KMS-11 (cell line): ENCODE data around the gene ELANE.

ENCODE experiments used
- H2AFZ ChIP-seq: fragments of 200-600 bp; sonication (generic); 2 replicates; pipeline ENCODE4 v1.6.1; 2016; ENCODE audit warnings: antibody characterized with exemption, mixed run types, low read depth
- H3K27ac ChIP-seq: fragments of 200-600 bp; sonication (generic); 2 replicates; pipeline ENCODE4 v1.6.1; 2016; ENCODE audit warnings: mild to moderate bottlenecking, mixed run types
- H3K27me3 ChIP-seq: fragments of 200-600 bp; sonication (generic); 2 replicates; pipeline ENCODE4 v1.6.1; 2017; ENCODE audit warnings: mild to moderate bottlenecking, low read depth, mixed run types, moderate library complexity; ENCODE audit not compliant: insufficient read depth
- H3K36me3 ChIP-seq: fragments of 200-600 bp; sonication (generic); 2 replicates; pipeline ENCODE4 v1.6.1; 2017; ENCODE audit warnings: mild to moderate bottlenecking, mixed run types; ENCODE audit not compliant: insufficient read depth
- H3K4me1 ChIP-seq: fragments of 200-600 bp; sonication (generic); 2 replicates; pipeline ENCODE4 v1.6.1; 2016; ENCODE audit warnings: mild to moderate bottlenecking, low read depth, mixed run types; ENCODE audit not compliant: poor library complexity, severe bottlenecking
- H3K4me2 ChIP-seq: fragments of 200-600 bp; sonication (generic); 2 replicates; pipeline ENCODE4 v1.7.0; 2016; ENCODE audit warnings: mild to moderate bottlenecking, mixed run types
- H3K4me3 ChIP-seq: fragments of 200-600 bp; sonication (generic); IDR thresholded peaks from 2 replicates; pipeline ENCODE4 v1.6.1; 2017; ENCODE audit warnings: low read depth, low read length, mixed read lengths; ENCODE audit not compliant: insufficient read depth
- H3K79me2 ChIP-seq: fragments of 200-600 bp; sonication (generic); 2 replicates; pipeline ENCODE4 v1.6.1; 2016; ENCODE audit warnings: low read depth, mixed run types; ENCODE audit not compliant: insufficient read depth
- H3K9ac ChIP-seq: fragments of 200-600 bp; sonication (generic); 2 replicates; pipeline ENCODE4 v1.6.1; 2016; ENCODE audit warnings: mild to moderate bottlenecking, mixed run types
- H4K20me1 ChIP-seq: fragments of 200-600 bp; sonication (generic); 2 replicates; pipeline ENCODE4 v1.6.1; 2016; ENCODE audit warnings: mild to moderate bottlenecking, mixed run types; ENCODE audit not compliant: insufficient read depth
- TF ChIP-seq, protein P1 (sequence below): fragments of 200-600 bp; sonication (generic); conservative IDR thresholded peaks from 2 replicates; pipeline ENCODE4 v1.6.1; 2017; ENCODE audit warnings: low read depth, mild to moderate bottlenecking, antibody characterized with exemption, low read length, moderate library complexity, mixed read lengths

ELANE gene

DNA sequence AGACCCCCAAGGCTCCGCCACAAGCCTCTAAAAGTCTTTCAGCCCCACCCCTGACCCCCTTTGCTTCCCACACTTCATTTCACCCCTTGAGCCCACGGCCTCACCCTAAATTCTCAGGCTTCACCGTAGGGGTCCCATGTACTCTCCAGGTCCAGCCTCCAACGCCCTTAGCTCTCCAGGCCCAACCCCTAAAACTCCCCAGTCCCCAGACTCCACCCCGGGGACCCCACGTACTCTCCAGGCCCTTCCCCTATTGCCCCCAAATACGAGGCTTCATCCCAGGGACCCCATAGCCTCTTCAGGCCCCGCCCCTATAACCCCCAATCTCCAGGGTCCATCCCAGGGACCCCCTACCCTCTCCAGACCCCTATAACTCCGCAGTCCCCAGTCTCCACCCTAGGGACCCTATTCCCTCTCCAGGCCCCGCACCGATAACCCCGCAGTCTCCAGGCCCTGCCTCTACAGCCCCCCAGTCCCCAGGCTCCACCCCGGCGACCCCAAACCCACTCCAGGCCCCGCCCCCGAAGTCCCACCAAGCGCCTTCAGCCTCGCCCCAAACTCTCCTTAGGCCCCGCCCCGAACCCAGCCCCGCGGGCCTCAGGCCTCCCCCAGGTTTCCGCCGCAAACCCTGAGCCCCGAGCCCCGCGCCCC lies 40.3 kb downstream of the ELANE start:
- peaks cover 9% of the 10 kb centered on the region; the same call in 1 of the 2 replicates for H3K79me2 ChIP-seq
- TF ChIP-seq, protein P1, sequence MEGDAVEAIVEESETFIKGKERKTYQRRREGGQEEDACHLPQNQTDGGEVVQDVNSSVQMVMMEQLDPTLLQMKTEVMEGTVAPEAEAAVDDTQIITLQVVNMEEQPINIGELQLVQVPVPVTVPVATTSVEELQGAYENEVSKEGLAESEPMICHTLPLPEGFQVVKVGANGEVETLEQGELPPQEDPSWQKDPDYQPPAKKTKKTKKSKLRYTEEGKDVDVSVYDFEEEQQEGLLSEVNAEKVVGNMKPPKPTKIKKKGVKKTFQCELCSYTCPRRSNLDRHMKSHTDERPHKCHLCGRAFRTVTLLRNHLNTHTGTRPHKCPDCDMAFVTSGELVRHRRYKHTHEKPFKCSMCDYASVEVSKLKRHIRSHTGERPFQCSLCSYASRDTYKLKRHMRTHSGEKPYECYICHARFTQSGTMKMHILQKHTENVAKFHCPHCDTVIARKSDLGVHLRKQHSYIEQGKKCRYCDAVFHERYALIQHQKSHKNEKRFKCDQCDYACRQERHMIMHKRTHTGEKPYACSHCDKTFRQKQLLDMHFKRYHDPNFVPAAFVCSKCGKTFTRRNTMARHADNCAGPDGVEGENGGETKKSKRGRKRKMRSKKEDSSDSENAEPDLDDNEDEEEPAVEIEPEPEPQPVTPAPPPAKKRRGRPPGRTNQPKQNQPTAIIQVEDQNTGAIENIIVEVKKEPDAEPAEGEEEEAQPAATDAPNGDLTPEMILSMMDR: no peak
- no peaks in the 10 kb centered on the region for H3K36me3 ChIP-seq
- no peak overlapping the region for H3K4me3 ChIP-seq
- H3K27me3 ChIP-seq: no peaks in the 10 kb centered on the region
- H3K4me2 ChIP-seq: peak overlapping the region; percentile 91
- H3K27ac ChIP-seq: peak overlapping the region; percentile 33; the same call in 1 of the 2 replicates
- H3K9ac ChIP-seq: peak overlapping the region; percentile 67; the same call in 1 of the 2 replicates
- H4K20me1 ChIP-seq: no peaks in the 10 kb centered on the region
- H3K4me1 ChIP-seq: no peaks in the 10 kb centered on the region
- no peak overlapping the region for H2AFZ ChIP-seq

DNA sequence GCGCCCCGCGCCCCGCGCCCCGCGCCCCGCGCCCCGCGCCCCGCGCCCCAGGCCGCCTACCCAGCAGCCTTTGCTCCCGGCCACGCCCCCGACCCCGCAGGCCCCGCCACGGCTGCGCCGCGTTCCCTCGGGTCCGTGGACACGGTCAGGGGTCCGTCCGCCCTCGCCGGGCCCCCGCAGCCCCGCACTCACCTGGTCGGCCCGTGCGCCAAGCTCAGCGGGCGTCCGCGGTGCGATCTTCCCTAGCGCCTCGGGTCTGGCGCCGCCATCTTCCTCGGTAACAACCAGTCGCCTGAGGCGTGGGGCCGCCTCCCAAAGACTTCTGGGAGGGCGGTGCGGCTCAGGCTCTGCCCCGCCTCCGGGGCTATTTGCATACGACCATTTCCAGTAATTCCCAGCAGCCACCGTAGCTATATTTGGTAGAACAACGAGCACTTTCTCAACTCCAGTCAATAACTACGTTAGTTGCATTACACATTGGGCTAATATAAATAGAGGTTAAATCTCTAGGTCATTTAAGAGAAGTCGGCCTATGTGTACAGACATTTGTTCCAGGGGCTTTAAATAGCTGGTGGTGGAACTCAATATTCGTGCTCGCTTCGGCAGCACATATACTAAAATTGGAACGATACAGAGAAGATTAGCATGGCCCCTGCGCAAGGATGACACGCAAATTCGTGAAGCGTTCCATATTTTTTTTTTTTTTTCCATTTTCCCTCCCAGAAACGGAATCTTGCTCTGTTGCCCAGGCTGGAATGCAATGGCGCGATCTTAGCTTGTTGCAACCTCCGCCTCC lies 41.0 kb downstream of the ELANE start, which contains the start of the genes MED16 and RNU6-9:
Gene MED16, minus strand, starts transcription at position 294 of the 796 bp plus-strand sequence. CDS start 2,056 bp downstream, outside the sequence.
Gene RNU6-9, plus strand, starts transcription at position 591 of the 796 bp plus-strand sequence.
- Histone ChIP-seq H3K4me1 (no peaks in the 10 kb centered on the region), H3K36me3 (no peaks in the 10 kb centered on the region)

DNA sequence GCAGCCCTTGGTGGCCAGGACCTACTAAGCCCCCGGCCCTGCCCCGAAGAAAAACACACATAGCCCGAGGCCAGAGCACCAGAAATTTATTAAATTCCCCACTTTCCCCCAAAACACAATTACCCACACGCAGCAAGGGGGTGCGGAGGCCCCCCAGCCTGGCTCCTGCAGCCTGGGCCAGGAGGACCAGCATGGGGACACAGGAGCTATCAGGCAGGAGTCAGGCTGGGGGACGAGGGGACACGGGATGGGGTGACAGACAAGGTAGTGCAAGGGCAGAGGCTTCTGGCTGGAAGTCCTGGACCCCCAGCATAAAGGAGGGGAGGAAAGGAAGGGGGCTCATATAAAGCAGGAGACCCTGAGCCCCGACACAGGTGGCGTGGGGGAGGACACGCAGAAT lies 44.3 kb downstream of the ELANE start:
- TF ChIP-seq, protein P1: no peak
- no peaks in the 10 kb centered on the region for H3K36me3 ChIP-seq
- H3K4me2 ChIP-seq: no peak overlapping the region
- H3K27ac ChIP-seq: no peak overlapping the region
- H3K27me3 ChIP-seq: no peaks in the 10 kb centered on the region
- no peaks in the 10 kb centered on the region for H3K4me1 ChIP-seq
- H2AFZ ChIP-seq: no peak overlapping the region
- H3K79me2 ChIP-seq: peaks cover 5% of the 10 kb centered on the region; the same call in 1 of the 2 replicates
- H4K20me1 ChIP-seq: no peaks in the 10 kb centered on the region
- no peak overlapping the region for H3K9ac ChIP-seq
- H3K4me3 ChIP-seq: no peak overlapping the region

More for the DNA sequence above, 41.0 kb downstream of the ELANE start, which contains the start of the genes MED16 and RNU6-9:
- Histone ChIP-seq H3K27ac (peak within 1 kb of the TSS; percentile 58), H3K9ac (peak within 1 kb of the TSS; percentile 67; the same call in 1 of the 2 replicates), H4K20me1 (no peaks in the 10 kb centered on the region), H3K27me3 (no peaks in the 10 kb centered on the region), H3K4me3 (no peak within 1 kb of the TSS), H3K4me2 (peak within 1 kb of the TSS; percentile 91), H3K79me2 (peaks cover 9% of the 10 kb centered on the region; the same call in 1 of the 2 replicates), H2AFZ (peak within 1 kb of the TSS; percentile 65; the same call in 1 of the 2 replicates)
- TF ChIP-seq, protein P1: no peak

DNA sequence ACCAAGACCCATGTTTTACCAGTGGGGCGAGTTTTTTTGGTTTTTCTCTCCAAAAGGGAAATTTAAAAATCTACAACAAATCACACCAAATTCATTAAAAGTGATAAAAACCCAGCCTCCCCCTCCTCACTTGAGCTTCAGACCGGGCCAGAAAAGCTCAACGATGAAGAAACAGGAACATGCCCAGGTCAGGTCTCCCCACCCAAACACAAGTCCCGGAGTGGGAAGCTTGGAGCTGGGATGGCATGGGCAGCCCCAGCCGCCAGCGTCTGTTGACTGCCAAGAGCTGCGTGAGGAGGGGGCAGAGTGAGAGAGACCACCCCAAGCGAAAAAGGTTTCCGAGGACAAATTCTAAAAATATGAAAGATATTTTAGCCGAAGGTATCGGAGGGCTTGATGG lies 44.9 kb downstream of the ELANE start:
- Histone ChIP-seq H3K4me3 (no peak overlapping the region), H3K36me3 (no peaks in the 10 kb centered on the region), H3K27ac (no peak overlapping the region), H3K4me2 (no peak overlapping the region), H4K20me1 (no peaks in the 10 kb centered on the region), H2AFZ (no peak overlapping the region), H3K4me1 (no peaks in the 10 kb centered on the region), H3K79me2 (peaks cover 5% of the 10 kb centered on the region; the same call in 1 of the 2 replicates), H3K27me3 (no peaks in the 10 kb centered on the region), H3K9ac (no peak overlapping the region)
- TF ChIP-seq, protein P1: no peak
